IMR-90 (cell line): ENCODE data around the gene TBC1D9B. TPM values are rescaled to one million over a fixed set of nuclear protein-coding genes. Genes with fewer than 3 reads are reported as not detected.

Experiments
- ATAC-seq: fragments of 200-7000 bp; cut with Tn5 transposase; 2 replicates; pipeline ENCODE4 v1.9.1; 2020; ENCODE audit warnings: low read depth, mild to moderate bottlenecking, moderate library complexity
- BruUV-seq: library from RNA; stranded (reverse); fragments of 400-500 nt; replicated peaks from 2 replicates; lab custom pipeline; 2021; lab: Mats Ljungman, UMichigan
- CTCF ChIA-PET: fragments of 300-600 bp; formaldehyde crosslinking; extraction: SDS; loops from one replicate; lab custom pipeline; 2021; ENCODE audit warnings: antibody characterized with exemption; lab: Yijun Ruan, JAX
- POLR2A ChIA-PET: fragments of 300-600 bp; sonication (Branson Sonifier 250); formaldehyde crosslinking; loops from one replicate; lab custom pipeline; 2022; ENCODE audit warnings: antibody characterized with exemption; ENCODE audit not compliant: unreplicated experiment; lab: Charles Lee
- DNase-seq: peaks from one replicate; pipeline ENCODE4 v3.0.0; 2013
- H2AFZ ChIP-seq: replicated peaks from 2 replicates; pipeline ENCODE3; 2013; ENCODE audit warnings: low read length, mild to moderate bottlenecking; ENCODE audit not compliant: poor library complexity
- H2AK5ac ChIP-seq: 2 replicates; pipeline ENCODE4 v1.6.1; 2013; ENCODE audit warnings: low read depth, low read length, inconsistent platforms
- H2AK9ac ChIP-seq: replicated peaks from 2 replicates; pipeline ENCODE3; 2013; ENCODE audit warnings: mild to moderate bottlenecking, low read depth, low read length, moderate library complexity; ENCODE audit not compliant: poor library complexity
- H2BK120ac ChIP-seq: 2 replicates; pipeline ENCODE4 v1.6.1; 2013; ENCODE audit warnings: low read depth, low read length, inconsistent platforms
- H2BK15ac ChIP-seq: 3 replicates; pipeline ENCODE4 v1.6.1; 2013; ENCODE audit warnings: low read depth, low read length, inconsistent platforms
- H2BK20ac ChIP-seq: 2 replicates; pipeline ENCODE4 v1.6.1; 2013; ENCODE audit warnings: low read depth, mild to moderate bottlenecking, inconsistent platforms, low read length, moderate library complexity
- H2BK5ac ChIP-seq: 2 replicates; pipeline ENCODE4 v1.6.1; 2013; ENCODE audit warnings: mild to moderate bottlenecking, low read depth, low read length, inconsistent platforms; ENCODE audit not compliant: poor library complexity, severe bottlenecking
- H3K14ac ChIP-seq: replicated peaks from 2 replicates; pipeline ENCODE4 v1.6.1; 2013; ENCODE audit warnings: low read depth, low read length, inconsistent platforms
- H3K18ac ChIP-seq: 2 replicates; pipeline ENCODE4 v1.6.1; 2013; ENCODE audit warnings: low read depth, low read length, control low read depth
- H3K23ac ChIP-seq: 2 replicates; pipeline ENCODE4 v1.6.1; 2013; ENCODE audit warnings: low read depth, low read length, inconsistent platforms
- H3K27ac ChIP-seq: 2 replicates; pipeline ENCODE4 v1.5.1; 2013; ENCODE audit warnings: mild to moderate bottlenecking, control low read depth, low read length; ENCODE audit not compliant: insufficient read depth
- H3K27me3 ChIP-seq: 2 replicates; pipeline ENCODE4 v1.6.1; 2013; ENCODE audit warnings: low read length; ENCODE audit not compliant: control insufficient read depth, insufficient read depth
- H3K36me3 ChIP-seq: 2 replicates; pipeline ENCODE4 v1.6.1; 2013; ENCODE audit warnings: low read length, mixed read lengths; ENCODE audit not compliant: control insufficient read depth, insufficient read depth
- H3K4ac ChIP-seq: 2 replicates; pipeline ENCODE4 v1.6.1; 2013; ENCODE audit warnings: low read depth, low read length, inconsistent platforms
- H3K4me1 ChIP-seq: 2 replicates; pipeline ENCODE4 v1.6.1; 2013; ENCODE audit warnings: low read length, mixed read lengths; ENCODE audit not compliant: control insufficient read depth, insufficient read depth
- H3K4me2 ChIP-seq: 2 replicates; pipeline ENCODE4 v1.6.1; 2013; ENCODE audit warnings: low read depth, mild to moderate bottlenecking, control low read depth, low read length, moderate library complexity
- H3K4me3 ChIP-seq: 2 replicates; pipeline ENCODE4 v1.5.1; 2013; ENCODE audit warnings: low read depth, mild to moderate bottlenecking, control low read depth, low read length, moderate library complexity; ENCODE audit not compliant: insufficient read depth
- H3K56ac ChIP-seq: 2 replicates; pipeline ENCODE4 v1.6.1; 2013; ENCODE audit warnings: low read length, inconsistent platforms; ENCODE audit not compliant: insufficient read depth; ENCODE audit errors: extremely low read depth
- H3K79me1 ChIP-seq, 2 experiments: 2 replicates each; pipeline ENCODE4 v1.6.1; 2013; ENCODE audit warnings: low read length in 2 of 2, inconsistent platforms in 1 of 2, low read depth in 1 of 2
- H3K9ac ChIP-seq: 2 replicates; pipeline ENCODE4 v1.6.1; 2013; ENCODE audit warnings: low read depth, low read length, control low read depth
- H3K9me1 ChIP-seq: 2 replicates; pipeline ENCODE4 v1.6.1; 2013; ENCODE audit warnings: low read length, inconsistent platforms; ENCODE audit not compliant: insufficient read depth
- H3K9me3 ChIP-seq: 2 replicates; pipeline ENCODE4 v1.6.1; 2013; ENCODE audit warnings: low read length; ENCODE audit not compliant: control insufficient read depth, insufficient read depth
- H4K20me1 ChIP-seq: 2 replicates; pipeline ENCODE4 v1.6.1; 2013; ENCODE audit warnings: low read length, inconsistent platforms; ENCODE audit not compliant: insufficient read depth
- H4K5ac ChIP-seq: 2 replicates; pipeline ENCODE4 v1.6.1; 2013; ENCODE audit warnings: mild to moderate bottlenecking, low read depth, low read length, control low read depth
- H4K8ac ChIP-seq, 2 experiments: 2 replicates each; pipeline ENCODE4 v1.6.1; 2013; ENCODE audit warnings: low read depth in 2 of 2, low read length in 2 of 2, control low read depth in 1 of 2, inconsistent platforms in 1 of 2
- H4K91ac ChIP-seq: 2 replicates; pipeline ENCODE4 v1.6.1; 2013; ENCODE audit warnings: low read depth, low read length, inconsistent platforms; ENCODE audit not compliant: insufficient read depth
- BHLHE40 ChIP-seq: fragments of 150-350 bp; IDR thresholded peaks from 2 replicates; pipeline ENCODE4 v1.6.1; 2016; ENCODE audit warnings: mild to moderate bottlenecking, low read depth, low read length
- CEBPB ChIP-seq: IDR thresholded peaks from 2 replicates; pipeline ENCODE4 v1.6.1; 2012; ENCODE audit warnings: low read depth, low read length, improper control_type of control experiment
- CHD1 ChIP-seq: IDR thresholded peaks from 2 replicates; pipeline ENCODE4 v1.6.1; 2012; ENCODE audit warnings: low read depth, low read length, improper control_type of control experiment
- FOS ChIP-seq: fragments of 150-350 bp; IDR thresholded peaks from 2 replicates; pipeline ENCODE4 v1.6.1; 2016; ENCODE audit warnings: low read depth, low read length
- MAFK ChIP-seq: IDR thresholded peaks from 2 replicates; pipeline ENCODE4 v1.6.1; 2012; ENCODE audit warnings: low read depth, low read length, improper control_type of control experiment
- MAZ ChIP-seq: IDR thresholded peaks from 2 replicates; pipeline ENCODE4 v1.6.1; 2012; ENCODE audit warnings: low read depth, mild to moderate bottlenecking, low read length, improper control_type of control experiment, moderate library complexity, borderline replicate concordance
- MXI1 ChIP-seq: IDR thresholded peaks from 2 replicates; pipeline ENCODE4 v1.6.1; 2012; ENCODE audit warnings: low read depth, mild to moderate bottlenecking, low read length, moderate library complexity, borderline replicate concordance
- NFE2L2 ChIP-seq: fragments of 150-350 bp; IDR thresholded peaks from 2 replicates; pipeline ENCODE4 v1.6.1; 2016; ENCODE audit warnings: low read depth, mild to moderate bottlenecking, low read length
- POLR2A ChIP-seq: IDR thresholded peaks from 2 replicates; pipeline ENCODE4 v1.6.1; 2012; ENCODE audit warnings: mild to moderate bottlenecking, low read depth, low read length
- RAD21 ChIP-seq: IDR thresholded peaks from 2 replicates; pipeline ENCODE4 v1.6.1; 2012; ENCODE audit warnings: low read length, improper control_type of control experiment
- RCOR1 ChIP-seq: IDR thresholded peaks from 2 replicates; pipeline ENCODE4 v1.6.1; 2012; ENCODE audit warnings: mild to moderate bottlenecking, low read length, improper control_type of control experiment; ENCODE audit not compliant: insufficient replicate concordance
- RFX5 ChIP-seq: IDR thresholded peaks from 2 replicates; pipeline ENCODE4 v1.8.0; 2012; ENCODE audit warnings: low read depth, mild to moderate bottlenecking, low read length, moderate library complexity
- SMC3 ChIP-seq: fragments of 150-350 bp; IDR thresholded peaks from 2 replicates; pipeline ENCODE4 v1.6.1; 2016; ENCODE audit warnings: low read depth, mild to moderate bottlenecking, antibody characterized with exemption, low read length, moderate library complexity
- USF2 ChIP-seq: fragments of 150-350 bp; IDR thresholded peaks from 2 replicates; pipeline ENCODE4 v1.6.1; 2017; ENCODE audit warnings: mild to moderate bottlenecking, antibody characterized with exemption, low read length, low read depth
- WGBS, 2 experiments: methylation state at CpG; one replicate each; pipeline versions ENCODE4 v1.1.5 to v1.1.7; 2013; ENCODE audit warnings: missing lambda C conversion rate in 2 of 2; ENCODE audit not compliant: insufficient read length in 1 of 2; ENCODE audit errors: extremely low coverage in 2 of 2; 5-methylcytosine and 5-hydroxymethylcytosine counted together
- dilution Hi-C: fragments of 300-500 bp; cut with HindIII; formaldehyde crosslinking; loops from one replicate; pipeline ENCODE4 v1.14.3; 2018; ENCODE audit warnings: low sequenced_read_pairs; ENCODE audit not compliant: unreplicated experiment
- in situ Hi-C: fragments of 300-500 bp; cut with MboI; formaldehyde crosslinking; loops from 3 replicates; pipeline ENCODE4 v1.14.3; 2019; ENCODE audit warnings: low sequenced_read_pairs, inconsistent platforms, mixed read lengths
- intact Hi-C: fragments of 100-400 bp; cut with micrococcal nuclease; formaldehyde crosslinking; loops from 2 replicates; pipeline ENCODE4 v1.10.0; 2022
- polyA plus RNA-seq, 3 experiments: library from polyadenylated mRNA; depleted of rRNA; stranded (reverse); fragments of >200 nt; gene quantifications; 2 replicates each; pipeline ENCODE4 v1.2.3, GENCODE V29; 2012; ENCODE audit warnings: low replicate concordance in 1 of 3
- total RNA-seq: library from RNA; depleted of rRNA; stranded (reverse); fragments of >200 nt; gene quantifications from 2 replicates; pipeline ENCODE4 v1.2.3, GENCODE V29; 2012
- TF ChIP-seq, protein P1 (sequence below): conservative IDR thresholded peaks from 2 replicates; pipeline ENCODE4 v1.5.1; 2012; ENCODE audit warnings: mild to moderate bottlenecking, low read depth, low read length, improper control_type of control experiment
- TF ChIP-seq, protein P2 (sequence below): fragments of 150-350 bp; IDR thresholded peaks from 2 replicates; pipeline ENCODE4 v1.6.1; 2016; ENCODE audit warnings: low read depth, mild to moderate bottlenecking, low read length, moderate library complexity, borderline replicate concordance

The TBC1D9B gene
- total and polyA plus RNA-seq, 2 of the 4 experiments (the other 2 are of a cell fraction) = 58.6 to 78.1 TPM

DNA sequence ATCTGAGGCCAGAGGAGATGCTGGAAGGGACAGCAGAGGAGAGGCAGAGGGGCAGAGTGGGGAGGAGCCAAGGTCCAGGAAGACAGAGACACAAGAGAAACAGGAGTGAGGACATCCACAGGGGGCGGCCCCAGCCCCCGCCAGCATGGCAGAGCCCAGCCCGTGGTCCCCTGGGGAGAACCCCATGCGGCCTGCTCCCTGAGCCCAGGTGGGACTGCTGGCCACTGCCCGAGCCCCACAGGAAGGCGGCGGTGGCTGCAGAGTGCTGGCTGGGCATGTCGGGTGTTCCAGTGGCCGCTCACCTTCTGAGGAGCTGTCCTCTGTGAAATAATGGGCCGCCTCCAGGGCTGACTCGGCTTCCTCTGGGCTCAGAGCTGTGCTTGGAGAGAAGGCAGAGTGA is 40.2 kb downstream of the TBC1D9B start:
- dilution Hi-C loops = no loop called here
- no TSS peak for BruUV-seq

More for the DNA sequence above, 40.2 kb downstream of the TBC1D9B start:
- Histone ChIP-seq H3K79me1 (no peaks in the 10 kb centered on the region; a peak in 1 of 4 replicates), H3K27me3 (no peaks in the 10 kb centered on the region), H2BK20ac (no peak overlapping the region), H3K27ac (no peak overlapping the region), H2BK120ac (no peak overlapping the region), H3K4me3 (no peak overlapping the region), H3K9me3 (peaks cover under 1% of the 10 kb centered on the region; the same call in 1 of the 2 replicates), H3K56ac (no peak overlapping the region), H3K4ac (no peak overlapping the region), H3K23ac (no peak overlapping the region), H2BK15ac (no peak overlapping the region), H3K4me2 (no peak overlapping the region), H3K9ac (no peak overlapping the region), H2BK5ac (no peak overlapping the region), H3K4me1 (no peaks in the 10 kb centered on the region), H3K18ac (no peak overlapping the region), H3K9me1 (peaks cover 4% of the 10 kb centered on the region; the same call in 1 of the 2 replicates), H4K8ac (no peak overlapping the region), H2AFZ (no peak overlapping the region), H4K20me1 (no peaks in the 10 kb centered on the region), H3K36me3 (peaks cover 74% of the 10 kb centered on the region), H4K5ac (no peak overlapping the region), H3K14ac (no peak overlapping the region), H2AK9ac (no peak overlapping the region), H2AK5ac (no peak overlapping the region), H4K91ac (no peak overlapping the region)
- TF ChIP-seq RAD21 (no peak), FOS (no peak), SMC3 (no peak), BHLHE40 (no peak), MAZ (no peak), POLR2A (no peak), RFX5 (no peak), MAFK (no peak), CHD1 (no peak), RCOR1 (no peak), MXI1 (no peak), NFE2L2 (no peak), USF2 (no peak), CEBPB (no peak)
- TF ChIP-seq, protein P1, sequence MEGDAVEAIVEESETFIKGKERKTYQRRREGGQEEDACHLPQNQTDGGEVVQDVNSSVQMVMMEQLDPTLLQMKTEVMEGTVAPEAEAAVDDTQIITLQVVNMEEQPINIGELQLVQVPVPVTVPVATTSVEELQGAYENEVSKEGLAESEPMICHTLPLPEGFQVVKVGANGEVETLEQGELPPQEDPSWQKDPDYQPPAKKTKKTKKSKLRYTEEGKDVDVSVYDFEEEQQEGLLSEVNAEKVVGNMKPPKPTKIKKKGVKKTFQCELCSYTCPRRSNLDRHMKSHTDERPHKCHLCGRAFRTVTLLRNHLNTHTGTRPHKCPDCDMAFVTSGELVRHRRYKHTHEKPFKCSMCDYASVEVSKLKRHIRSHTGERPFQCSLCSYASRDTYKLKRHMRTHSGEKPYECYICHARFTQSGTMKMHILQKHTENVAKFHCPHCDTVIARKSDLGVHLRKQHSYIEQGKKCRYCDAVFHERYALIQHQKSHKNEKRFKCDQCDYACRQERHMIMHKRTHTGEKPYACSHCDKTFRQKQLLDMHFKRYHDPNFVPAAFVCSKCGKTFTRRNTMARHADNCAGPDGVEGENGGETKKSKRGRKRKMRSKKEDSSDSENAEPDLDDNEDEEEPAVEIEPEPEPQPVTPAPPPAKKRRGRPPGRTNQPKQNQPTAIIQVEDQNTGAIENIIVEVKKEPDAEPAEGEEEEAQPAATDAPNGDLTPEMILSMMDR = no peak
- TF ChIP-seq, protein P2, sequence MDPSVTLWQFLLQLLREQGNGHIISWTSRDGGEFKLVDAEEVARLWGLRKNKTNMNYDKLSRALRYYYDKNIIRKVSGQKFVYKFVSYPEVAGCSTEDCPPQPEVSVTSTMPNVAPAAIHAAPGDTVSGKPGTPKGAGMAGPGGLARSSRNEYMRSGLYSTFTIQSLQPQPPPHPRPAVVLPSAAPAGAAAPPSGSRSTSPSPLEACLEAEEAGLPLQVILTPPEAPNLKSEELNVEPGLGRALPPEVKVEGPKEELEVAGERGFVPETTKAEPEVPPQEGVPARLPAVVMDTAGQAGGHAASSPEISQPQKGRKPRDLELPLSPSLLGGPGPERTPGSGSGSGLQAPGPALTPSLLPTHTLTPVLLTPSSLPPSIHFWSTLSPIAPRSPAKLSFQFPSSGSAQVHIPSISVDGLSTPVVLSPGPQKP = no peak
- ChIA-PET POLR2A (no interaction called here), CTCF (no interaction called here)
- in situ Hi-C loops = no loop called here
- no peak for ATAC-seq
- intact Hi-C loops = no loop called here
- DNase-seq = no peak
- 87% methylated on average over 4 of the region's 11 CpGs; no CpG with 5 or more reads in 1 of the 2 experiments for WGBS, 2 experiments
